Inflammatory macrophage treated with lipopolysaccharide for 4 hours (primary cell): ENCODE data around the gene F12.

Source experiments
- DNase-seq: peaks from one replicate; pipeline ENCODE4 v3.0.0-alpha.2; 2020

Gene F12

GRCh38 chr5:177409043-177409801 is at the start of gene F12:
Gene F12, minus strand, starts transcription at chr5:177409564. Its CDS starts 37 bp downstream, at chr5:177409527.
- no peak for DNase-seq

GRCh38 chr5:177458912-177459350 is 49.6 kb upstream of the F12 start:
- DNase-seq: no peak

GRCh38 chr5:177457852-177458681 is 48.7 kb upstream of the F12 start:
- DNase-seq: no peak

DNA sequence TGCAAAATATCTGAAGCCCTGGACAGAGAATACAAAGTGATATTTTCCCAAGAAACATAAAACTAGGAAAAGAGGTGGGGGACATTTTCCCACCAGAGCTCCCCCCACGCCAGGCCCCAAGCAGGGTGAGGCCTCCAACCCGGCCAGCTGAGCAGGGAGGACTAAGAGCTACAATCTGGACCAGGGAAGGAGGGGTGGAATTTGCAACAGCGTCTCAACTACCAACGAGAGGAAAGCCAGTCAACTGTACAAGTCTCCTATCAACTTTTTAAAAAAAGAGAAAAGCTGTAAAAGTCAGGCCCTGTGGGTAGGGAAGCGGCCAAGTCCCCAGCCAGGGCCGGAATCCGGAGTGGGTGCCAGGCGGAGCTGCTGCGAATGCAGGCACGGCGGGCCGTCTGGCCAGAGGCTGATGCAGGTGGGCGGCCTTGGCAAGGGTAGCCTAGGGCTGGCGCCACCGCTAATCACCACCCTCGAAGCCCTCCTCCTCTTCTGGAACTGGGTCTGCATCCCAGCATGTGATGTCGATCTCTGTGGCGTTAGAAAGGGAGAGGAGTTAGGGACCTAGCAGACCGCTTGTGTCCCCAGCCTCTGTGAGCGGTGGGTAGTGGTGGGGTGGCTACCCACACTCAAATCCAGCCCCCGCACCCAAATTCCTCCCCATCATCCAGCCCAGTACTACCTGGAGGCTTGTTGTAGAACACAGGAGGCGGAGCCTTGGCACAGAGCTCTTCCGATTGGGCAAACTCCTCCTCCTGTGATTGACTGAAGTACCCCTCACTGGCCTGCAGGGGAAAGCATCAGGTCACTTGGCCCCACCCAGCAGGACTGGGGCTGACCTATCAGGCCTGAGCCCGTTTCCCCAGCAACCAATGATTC is 47.9 kb upstream of the F12 start:
- peak; percentile 97 for DNase-seq

- no peak for DNase-seq
Observed at GRCh38 chr5:177456591-177456964, 47.2 kb upstream of the F12 start.

DNA sequence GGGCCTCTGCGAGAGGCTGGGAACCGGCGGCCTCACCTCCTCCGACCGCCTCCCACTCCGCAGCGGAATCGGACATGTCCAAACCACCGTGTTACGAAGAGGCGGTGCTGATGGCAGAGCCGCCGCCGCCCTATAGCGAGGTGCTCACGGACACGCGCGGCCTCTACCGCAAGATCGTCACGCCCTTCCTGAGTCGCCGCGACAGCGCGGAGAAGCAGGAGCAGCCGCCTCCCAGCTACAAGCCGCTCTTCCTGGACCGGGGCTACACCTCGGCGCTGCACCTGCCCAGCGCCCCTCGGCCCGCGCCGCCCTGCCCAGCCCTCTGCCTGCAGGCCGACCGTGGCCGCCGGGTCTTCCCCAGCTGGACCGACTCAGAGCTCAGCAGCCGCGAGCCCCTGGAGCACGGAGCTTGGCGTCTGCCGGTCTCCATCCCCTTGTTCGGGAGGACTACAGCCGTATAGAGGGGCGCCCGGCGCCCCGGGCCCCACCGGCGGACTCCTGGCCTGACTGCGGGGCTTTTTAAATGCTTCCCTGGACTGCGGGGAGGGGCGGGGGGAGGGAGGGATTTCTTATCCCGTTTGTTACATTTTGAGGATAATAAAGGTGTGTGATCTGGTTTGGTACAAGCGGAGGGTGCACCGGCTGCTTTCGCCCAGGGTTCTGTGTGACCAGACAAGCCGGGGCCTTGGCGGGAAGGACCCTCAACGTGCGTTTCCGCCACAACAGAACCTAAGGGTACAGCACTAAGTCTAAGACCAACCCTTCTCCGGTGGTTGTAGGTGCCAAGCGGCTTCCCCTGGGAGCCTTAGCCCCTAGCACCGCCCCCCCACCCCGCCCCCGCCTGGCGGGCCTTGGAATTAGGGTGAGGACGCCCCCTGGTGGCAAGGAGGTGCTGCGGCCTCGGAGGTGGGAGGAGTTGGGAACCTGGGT is 46.6 kb upstream of the F12 start:
- peak; percentile 85 for DNase-seq

DNA sequence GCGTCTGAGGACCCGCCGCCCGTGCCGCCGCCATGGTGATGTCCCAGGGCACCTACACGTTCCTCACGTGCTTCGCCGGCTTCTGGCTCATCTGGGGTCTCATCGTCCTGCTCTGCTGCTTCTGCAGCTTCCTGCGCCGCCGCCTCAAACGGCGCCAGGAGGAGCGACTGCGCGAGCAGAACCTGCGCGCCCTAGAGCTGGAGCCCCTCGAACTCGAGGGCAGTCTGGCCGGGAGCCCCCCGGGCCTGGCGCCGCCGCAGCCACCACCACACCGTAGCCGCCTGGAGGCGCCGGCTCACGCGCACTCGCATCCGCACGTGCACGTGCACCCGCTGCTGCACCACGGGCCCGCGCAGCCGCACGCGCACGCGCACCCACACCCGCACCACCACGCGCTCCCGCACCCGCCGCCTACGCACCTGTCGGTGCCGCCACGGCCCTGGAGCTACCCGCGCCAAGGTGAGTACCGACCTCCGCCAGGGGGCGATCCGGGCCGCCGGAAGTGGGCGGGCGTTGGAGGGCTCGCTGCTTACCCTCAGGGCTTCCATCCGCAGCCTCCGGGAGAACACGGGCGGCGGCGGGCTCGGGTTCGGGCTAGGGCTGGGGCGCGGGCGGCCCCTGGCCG is 45.8 kb upstream of the F12 start:
- DNase-seq: peak; percentile 32

DNA sequence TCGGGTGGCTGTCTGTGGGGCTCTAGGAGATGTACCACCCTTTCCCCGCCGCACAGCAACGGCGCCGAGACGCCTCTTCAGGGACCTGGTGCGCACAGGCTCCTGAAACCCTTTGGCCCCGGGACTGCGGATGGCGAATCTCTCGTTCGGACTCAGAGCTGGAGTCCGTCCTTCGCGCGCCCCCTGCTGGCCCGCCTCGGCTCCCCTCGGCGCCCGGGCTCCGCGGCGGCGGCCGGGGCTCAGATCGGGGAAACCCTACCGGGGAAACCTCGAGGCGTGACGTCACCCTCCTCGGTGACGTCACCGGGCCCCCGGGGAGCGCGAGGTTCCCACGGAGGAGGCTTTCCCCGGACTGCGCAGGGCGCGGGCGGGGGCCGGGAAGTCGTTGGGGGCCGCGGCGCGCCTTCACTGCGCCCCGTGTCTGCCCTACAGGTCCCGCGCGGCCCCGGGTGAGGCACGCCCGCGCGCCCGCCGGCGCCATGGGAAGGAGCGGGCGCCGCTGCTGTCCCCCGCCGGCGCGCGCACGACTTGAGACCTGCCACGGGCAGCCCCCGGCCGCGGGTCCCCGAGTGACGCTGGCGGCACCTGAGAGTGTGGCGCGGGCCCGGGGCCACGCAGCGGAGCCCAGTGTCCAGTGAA is 45.2 kb upstream of the F12 start:
- DNase-seq: peak; percentile 87

DNA sequence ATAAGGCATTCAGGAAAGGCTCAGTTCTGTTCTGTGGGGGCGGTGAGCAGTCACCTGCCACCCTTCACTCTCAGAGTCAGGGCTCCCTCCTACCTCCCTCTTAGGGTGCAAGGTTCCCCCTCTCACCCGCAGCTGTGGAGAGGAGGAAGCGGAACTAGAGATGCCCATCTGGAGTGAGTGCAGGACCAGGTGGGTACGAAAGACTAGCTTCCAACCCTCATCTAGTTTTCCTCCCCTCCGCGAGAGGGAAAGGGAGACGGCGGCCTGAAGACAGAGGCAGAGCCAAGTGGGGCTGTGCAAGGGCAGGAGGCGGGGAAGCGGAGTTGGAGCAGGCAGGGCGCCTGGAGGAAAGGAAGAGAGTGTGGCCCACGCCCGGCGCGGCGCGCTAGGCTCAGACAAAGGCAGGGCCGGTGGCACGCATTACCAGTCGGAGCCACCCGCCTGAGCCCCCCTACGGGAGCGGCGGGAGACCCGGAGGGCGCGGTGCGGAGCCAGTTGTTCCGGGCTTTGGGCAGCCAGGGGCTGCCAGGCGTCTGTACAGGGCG is 44.6 kb upstream of the F12 start:
- DNase-seq: no peak

DNA sequence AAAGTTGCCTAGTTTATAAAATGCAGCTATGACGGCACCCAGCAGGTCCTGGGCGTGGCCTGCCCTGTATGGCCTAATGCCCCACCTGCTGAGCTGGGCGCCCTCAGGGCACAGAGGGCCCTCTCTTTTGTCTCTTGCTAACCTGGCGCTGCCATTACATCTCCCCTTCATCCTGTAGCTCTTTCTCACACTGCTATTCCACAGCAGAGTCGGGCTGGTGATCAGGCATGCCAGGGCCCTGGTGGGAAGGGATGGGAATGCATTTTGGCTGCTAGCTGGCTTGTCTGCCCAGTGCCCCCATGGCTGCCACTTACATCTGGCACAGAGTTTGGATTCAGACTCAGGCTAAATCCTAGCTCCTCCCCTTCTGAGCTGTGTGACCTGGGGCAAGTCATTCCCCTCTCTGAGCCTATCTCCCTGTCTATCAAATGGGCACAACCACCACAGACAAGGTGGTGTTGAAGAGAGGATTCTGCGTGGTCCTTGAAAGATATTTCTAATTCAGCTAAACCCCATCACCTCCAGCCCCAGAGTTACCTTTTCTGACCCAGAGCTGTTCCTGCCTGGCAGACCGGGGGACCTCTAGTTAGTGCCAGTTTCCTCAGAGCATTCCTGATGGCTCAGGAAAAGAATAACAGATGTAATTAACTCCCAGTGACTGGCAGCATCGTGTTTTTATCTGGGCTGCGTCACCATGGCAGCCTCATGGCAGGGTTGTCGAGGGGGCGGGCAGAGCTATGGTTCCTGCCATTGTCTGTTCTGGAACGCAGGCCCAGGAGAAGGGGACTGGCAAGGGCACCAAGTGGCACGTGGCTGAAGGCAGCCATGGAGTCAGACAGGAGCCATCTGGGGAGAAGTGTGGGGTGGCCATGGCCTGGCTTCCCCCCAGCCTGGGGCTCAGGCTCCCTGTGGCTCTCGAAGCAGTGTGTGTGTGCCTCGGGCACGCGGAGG is 43.6 kb upstream of the F12 start:
- no peak for DNase-seq

- no peak for DNase-seq
Observed at GRCh38 chr5:177450667-177451424, 41.5 kb upstream of the F12 start.

GRCh38 chr5:177449140-177450061 is 40.0 kb upstream of the F12 start:
- DNase-seq: no peak

- no peak for DNase-seq
Observed at GRCh38 chr5:177448244-177448950, 39.0 kb upstream of the F12 start.

GRCh38 chr5:177447611-177448243 is 38.4 kb upstream of the F12 start:
- DNase-seq: no peak

DNA sequence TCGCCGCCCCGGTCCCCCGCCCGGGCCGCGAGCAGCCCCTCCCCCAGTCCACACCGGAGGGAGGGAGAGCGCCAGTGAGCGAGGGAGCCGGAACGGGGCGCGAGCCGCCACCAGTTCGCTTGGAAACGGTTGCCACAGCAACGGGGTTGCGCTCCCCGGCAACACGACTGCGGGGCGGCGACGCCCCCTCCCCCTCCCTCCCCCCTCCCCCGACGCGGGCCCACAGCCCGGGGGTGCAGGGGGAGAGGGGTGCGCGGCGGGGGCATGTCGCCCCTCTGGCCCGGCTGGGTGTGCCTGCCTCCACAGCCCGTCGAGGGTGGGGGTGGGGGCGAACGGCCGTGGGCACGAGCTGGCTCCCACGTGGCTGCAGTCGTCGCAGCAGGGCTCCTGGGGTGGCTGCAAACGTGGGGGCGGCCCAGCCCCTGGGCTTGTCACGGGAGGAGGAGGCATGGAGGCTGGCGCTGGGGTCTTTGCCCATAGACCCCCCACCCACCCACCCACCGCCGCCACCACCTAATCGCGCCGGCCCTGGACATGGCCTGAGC is 37.8 kb upstream of the F12 start:
- DNase-seq: no peak
